Endodermal cell (in vitro differentiated cells): Measurements from ENCODE around the gene RETN. TPM values are rescaled to one million over a fixed set of nuclear protein-coding genes. Genes with fewer than 3 reads are reported as not detected.

Experiments used
- DNase-seq: peaks from one replicate; pipeline ENCODE4 v3.0.0-alpha.2; 2017
- H3K27ac ChIP-seq: 2 replicates; pipeline ENCODE4 v1.5.1; 2013; ENCODE audit warnings: mild to moderate bottlenecking, low read depth, low read length, moderate library complexity
- H3K27me3 ChIP-seq: 2 replicates; pipeline ENCODE4 v1.6.1; 2013; ENCODE audit warnings: mild to moderate bottlenecking, low read length, moderate library complexity; ENCODE audit not compliant: insufficient read depth, control insufficient read depth, poor library complexity, severe bottlenecking
- H3K36me3 ChIP-seq: 2 replicates; pipeline ENCODE4 v1.7.0; 2013; ENCODE audit warnings: mild to moderate bottlenecking, low read length, moderate library complexity; ENCODE audit not compliant: control insufficient read depth, insufficient read depth
- H3K4me1 ChIP-seq: one replicate; pipeline ENCODE4 v1.7.0; 2013; ENCODE audit warnings: low read length; ENCODE audit not compliant: control insufficient read depth, insufficient read depth
- H3K4me3 ChIP-seq: 2 replicates; pipeline ENCODE4 v1.5.1; 2013; ENCODE audit warnings: mild to moderate bottlenecking, low read length, moderate library complexity
- H3K9ac ChIP-seq: 2 replicates; pipeline ENCODE4 v1.6.1; 2013; ENCODE audit warnings: mild to moderate bottlenecking, low read length, moderate library complexity; ENCODE audit not compliant: poor library complexity, severe bottlenecking; ENCODE audit errors: extremely low read depth
- H3K9me3 ChIP-seq: 2 replicates; pipeline ENCODE4 v1.6.1; 2013; ENCODE audit warnings: mild to moderate bottlenecking, low read length, moderate library complexity; ENCODE audit not compliant: control insufficient read depth
- H3K27ac Mint-ChIP-seq: 2 replicates; pipeline ENCODE4 v1.8.0; 2020; ENCODE audit warnings: mixed read lengths
- H3K27me3 Mint-ChIP-seq: 2 replicates; pipeline ENCODE4 v1.8.0; 2021; ENCODE audit warnings: mild to moderate bottlenecking, mixed read lengths; ENCODE audit not compliant: insufficient read depth
- H3K36me3 Mint-ChIP-seq: 2 replicates; pipeline ENCODE4 v1.8.0; 2020; ENCODE audit warnings: low read depth, mixed read lengths
- H3K4me1 Mint-ChIP-seq: 2 replicates; pipeline ENCODE4 v1.8.0; 2020; ENCODE audit warnings: mixed read lengths
- H3K4me3 Mint-ChIP-seq: 2 replicates; pipeline ENCODE4 v1.8.0; 2020; ENCODE audit warnings: mild to moderate bottlenecking, moderate library complexity, mixed read lengths
- H3K9me3 Mint-ChIP-seq: 2 replicates; pipeline ENCODE4 v1.8.0; 2020; ENCODE audit warnings: mild to moderate bottlenecking, mixed read lengths
- WGBS, 2 experiments: methylation state at CpG; one replicate each; pipeline versions ENCODE4 v1.1.5 to v1.1.7; 2013; ENCODE audit warnings: missing lambda C conversion rate in 2 of 2, mixed read lengths in 1 of 2; ENCODE audit not compliant: insufficient coverage in 1 of 2, insufficient read length in 1 of 2; 5-methylcytosine and 5-hydroxymethylcytosine counted together
- total RNA-seq, 2 donors: library from RNA; stranded (reverse); fragmentation: NEBNext Ultra II Directional in 1 of 2; extraction: Animal tissue kit (Norgen Biotek cat#: 25700) in 1 of 2; gene quantifications; 2 replicates in 1 of 2; 3 replicates in 1 of 2; pipeline ENCODE4 v1.2.1, GENCODE V29; 2021
- TF ChIP-seq, protein P1 (sequence below): fragments of 200-600 bp; sonication (generic); conservative IDR thresholded peaks from 2 replicates; pipeline ENCODE4 v1.5.0; 2021; ENCODE audit warnings: antibody characterized with exemption, mild to moderate bottlenecking

RETN gene
- total RNA-seq, 2 donors from 2014 or later = not detected

DNA sequence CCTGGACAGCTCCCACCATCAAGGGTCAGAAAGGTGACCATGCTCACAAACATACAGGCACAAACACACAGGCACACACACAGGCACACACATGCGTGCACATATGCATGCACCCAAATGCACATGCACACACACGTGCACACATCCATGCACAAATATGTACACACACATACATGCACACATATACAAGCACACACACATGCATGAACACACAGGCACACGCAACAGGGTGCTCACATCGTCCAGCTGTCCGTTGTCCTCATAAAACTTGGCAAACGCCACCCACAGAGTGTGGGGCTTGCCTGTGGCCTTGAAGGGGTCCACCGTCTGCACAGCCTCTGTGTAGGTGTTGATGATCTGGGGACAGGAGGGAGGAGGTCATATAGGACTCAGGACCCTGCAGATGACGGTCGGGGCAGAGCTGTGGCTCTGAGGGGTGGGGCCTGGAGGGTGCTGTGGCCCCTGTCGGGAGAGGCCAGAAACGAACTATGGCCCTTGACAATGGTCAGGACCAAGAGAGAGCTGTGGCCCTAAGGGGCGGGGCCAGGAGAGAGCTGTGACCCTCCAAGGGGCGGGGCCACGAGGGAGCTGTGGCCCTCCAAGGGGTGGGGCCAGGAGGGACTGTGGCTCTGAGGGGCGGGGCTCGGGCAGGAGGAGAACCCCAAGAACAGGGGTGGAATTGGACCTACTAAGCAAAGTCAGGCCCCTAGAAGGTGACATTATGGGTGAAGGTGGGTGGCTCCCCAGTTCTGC, 45.7 kb upstream of the RETN start:
- H3K27me3 Mint-ChIP-seq = no peaks in the 10 kb centered on the region
- H3K9me3 ChIP-seq = no peaks in the 10 kb centered on the region
- H3K27ac Mint-ChIP-seq = no peak overlapping the region
- no peaks in the 10 kb centered on the region for H3K4me1 Mint-ChIP-seq
- no peak overlapping the region for H3K4me3 ChIP-seq
- peaks cover 44% of the 10 kb centered on the region for H3K36me3 Mint-ChIP-seq
- peaks cover 36% of the 10 kb centered on the region for H3K36me3 ChIP-seq
- TF ChIP-seq, protein P1, sequence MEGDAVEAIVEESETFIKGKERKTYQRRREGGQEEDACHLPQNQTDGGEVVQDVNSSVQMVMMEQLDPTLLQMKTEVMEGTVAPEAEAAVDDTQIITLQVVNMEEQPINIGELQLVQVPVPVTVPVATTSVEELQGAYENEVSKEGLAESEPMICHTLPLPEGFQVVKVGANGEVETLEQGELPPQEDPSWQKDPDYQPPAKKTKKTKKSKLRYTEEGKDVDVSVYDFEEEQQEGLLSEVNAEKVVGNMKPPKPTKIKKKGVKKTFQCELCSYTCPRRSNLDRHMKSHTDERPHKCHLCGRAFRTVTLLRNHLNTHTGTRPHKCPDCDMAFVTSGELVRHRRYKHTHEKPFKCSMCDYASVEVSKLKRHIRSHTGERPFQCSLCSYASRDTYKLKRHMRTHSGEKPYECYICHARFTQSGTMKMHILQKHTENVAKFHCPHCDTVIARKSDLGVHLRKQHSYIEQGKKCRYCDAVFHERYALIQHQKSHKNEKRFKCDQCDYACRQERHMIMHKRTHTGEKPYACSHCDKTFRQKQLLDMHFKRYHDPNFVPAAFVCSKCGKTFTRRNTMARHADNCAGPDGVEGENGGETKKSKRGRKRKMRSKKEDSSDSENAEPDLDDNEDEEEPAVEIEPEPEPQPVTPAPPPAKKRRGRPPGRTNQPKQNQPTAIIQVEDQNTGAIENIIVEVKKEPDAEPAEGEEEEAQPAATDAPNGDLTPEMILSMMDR = no peak
- H3K27ac ChIP-seq = no peak overlapping the region
- H3K9ac ChIP-seq = no peak overlapping the region
- WGBS, 2 experiments = 91 to 95% methylated on average over 8 to 16 of the region's 16 CpGs
- H3K4me1 ChIP-seq = no peaks in the 10 kb centered on the region
- DNase-seq = peak; percentile 77
- H3K4me3 Mint-ChIP-seq = no peak overlapping the region
- H3K27me3 ChIP-seq = no peaks in the 10 kb centered on the region
- H3K9me3 Mint-ChIP-seq = no peaks in the 10 kb centered on the region

DNA sequence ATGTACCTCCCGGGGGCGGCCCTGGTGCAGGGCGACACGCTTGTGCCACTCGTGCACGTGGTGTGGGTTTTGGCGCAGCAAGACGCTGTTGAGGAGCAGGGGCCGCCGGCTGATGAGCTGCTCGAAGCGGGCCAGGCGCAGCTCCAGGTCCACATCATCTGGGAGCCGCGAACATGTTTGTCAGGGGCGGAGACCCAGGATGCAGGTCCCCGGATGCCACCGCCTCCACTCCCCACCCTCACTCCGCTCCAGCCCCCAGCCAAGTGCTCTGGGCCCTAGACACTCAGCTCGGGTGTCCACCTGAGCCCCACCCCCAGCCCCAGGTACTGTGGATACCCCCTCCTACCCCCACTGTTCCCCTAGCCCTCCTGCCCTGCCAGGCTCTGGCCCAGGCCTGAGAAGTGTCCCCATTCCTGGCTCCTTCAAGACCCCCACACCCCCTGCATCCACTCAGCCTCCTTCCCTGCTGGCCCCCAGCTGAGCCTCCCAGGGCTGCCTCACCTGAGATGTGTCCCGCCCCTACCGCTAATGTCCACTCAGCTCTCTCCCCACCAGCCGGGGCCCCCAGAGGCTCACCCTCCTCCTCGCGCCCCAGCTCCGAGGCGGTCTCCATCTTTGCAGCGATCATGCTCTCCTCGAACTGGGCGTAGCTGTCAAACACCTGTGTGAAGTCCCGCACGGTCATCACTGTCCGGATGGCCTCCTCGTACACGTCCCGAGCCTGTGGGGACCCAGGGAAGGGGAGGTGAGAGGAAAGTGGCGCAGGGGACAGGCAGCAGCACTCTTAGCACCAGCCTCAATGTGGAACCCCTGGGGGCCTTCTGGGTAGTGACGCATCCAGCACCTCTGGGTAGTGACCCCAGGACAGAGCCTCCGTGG, 44.9 kb upstream of the RETN start:
- H3K36me3 Mint-ChIP-seq = peaks cover 36% of the 10 kb centered on the region
- TF ChIP-seq, protein P1 = no peak
- peaks cover 3% of the 10 kb centered on the region for H3K4me1 Mint-ChIP-seq
- H3K4me3 Mint-ChIP-seq = no peak overlapping the region
- H3K9me3 ChIP-seq = no peaks in the 10 kb centered on the region
- no peaks in the 10 kb centered on the region for H3K27me3 ChIP-seq
- H3K36me3 ChIP-seq = peaks cover 30% of the 10 kb centered on the region
- H3K4me1 ChIP-seq = no peaks in the 10 kb centered on the region
- no peak overlapping the region for H3K4me3 ChIP-seq
- H3K27ac Mint-ChIP-seq = no peak overlapping the region
- 95 to 96% methylated on average over 20 to 39 of the region's 39 CpGs for WGBS, 2 experiments
- H3K9me3 Mint-ChIP-seq = no peaks in the 10 kb centered on the region
- H3K9ac ChIP-seq = no peak overlapping the region
- no peak overlapping the region for H3K27ac ChIP-seq
- no peak for DNase-seq
- H3K27me3 Mint-ChIP-seq = no peaks in the 10 kb centered on the region

DNA sequence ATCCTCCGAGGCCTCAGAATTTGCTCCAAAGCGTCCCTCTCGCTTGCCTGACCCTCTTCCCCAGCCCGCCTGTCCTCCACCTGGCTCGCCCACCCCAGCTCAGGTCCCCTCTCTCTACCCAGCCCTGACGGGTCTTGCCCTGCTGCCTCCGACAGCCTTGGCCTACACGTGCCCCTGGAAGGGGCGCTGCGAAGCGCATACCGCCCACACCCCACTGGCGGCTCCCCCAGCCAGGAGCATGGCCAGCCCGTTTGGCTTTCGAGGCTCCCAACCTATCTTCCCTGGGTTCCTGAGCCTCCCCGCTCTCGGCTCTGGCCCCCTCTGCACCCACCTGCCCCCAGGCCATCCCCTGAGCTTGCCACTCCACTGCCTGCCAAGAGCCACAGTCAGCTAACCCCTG, 44.0 kb upstream of the RETN start:
- Histone ChIP-seq H3K9ac (no peak overlapping the region), H3K9me3 (no peaks in the 10 kb centered on the region), H3K27me3 (no peaks in the 10 kb centered on the region), H3K36me3 (peaks cover 29% of the 10 kb centered on the region), H3K27ac (no peak overlapping the region), H3K4me3 (no peak overlapping the region), H3K4me1 (no peaks in the 10 kb centered on the region)
- TF ChIP-seq, protein P1 = no peak
- peaks cover 9% of the 10 kb centered on the region for H3K4me1 Mint-ChIP-seq
- H3K27ac Mint-ChIP-seq = no peak overlapping the region
- peaks cover 35% of the 10 kb centered on the region for H3K36me3 Mint-ChIP-seq
- 91 to 100% methylated on average over 11 to 17 of the region's 17 CpGs for WGBS, 2 experiments
- H3K4me3 Mint-ChIP-seq = no peak overlapping the region
- no peaks in the 10 kb centered on the region for H3K27me3 Mint-ChIP-seq
- no peaks in the 10 kb centered on the region for H3K9me3 Mint-ChIP-seq
- DNase-seq = no peak
